Gastroesophageal sphincter (tissue), 4 donors: ENCODE results near the gene COG5. TPM values are rescaled to one million over a fixed set of nuclear protein-coding genes. Genes with fewer than 3 reads are reported as not detected.

ENCODE experiments used
- ATAC-seq: fragments of 150-250 bp; one replicate; pipeline ENCODE4 v1.9.1; 2016; ENCODE audit warnings: mild to moderate bottlenecking, moderate library complexity
- H3K27ac ChIP-seq, 4 donors: fragments of 200-600 bp; sonication (generic) in 3 of 4; 1 replicate in 3 of 4; 2 replicates in 1 of 4; pipeline ENCODE4 v1.5.1; 2016 to 2019
- H3K27me3 ChIP-seq: fragments of 200-600 bp; sonication (generic); one replicate; pipeline ENCODE4 v1.5.1; 2019
- H3K36me3 ChIP-seq, 2 donors: fragments of 200-600 bp; sonication (generic); one replicate each; pipeline ENCODE4 v1.5.1; 2019; ENCODE audit warnings: control low read depth in 1 of 2
- H3K4me1 ChIP-seq, 3 donors: fragments of 200-600 bp; sonication (generic); 1 replicate in 2 of 3; 2 replicates in 1 of 3; pipeline ENCODE4 v1.5.1; 2016 to 2019; ENCODE audit warnings: control low read depth in 2 of 3
- H3K4me3 ChIP-seq, 2 donors: fragments of 200-600 bp; sonication (generic); one replicate each; pipeline ENCODE4 v1.5.1; 2019; ENCODE audit warnings: mild to moderate bottlenecking in 1 of 2, moderate library complexity in 1 of 2
- H3K9me3 ChIP-seq, 3 donors: fragments of 200-600 bp; sonication (generic); one replicate each; pipeline ENCODE4 v1.5.1; 2017 to 2019; ENCODE audit warnings: control low read depth in 2 of 3
- EP300 ChIP-seq: sonication (generic); formaldehyde crosslinking; IDR thresholded peaks from one replicate; pipeline ENCODE4 v1.6.1; 2017; ENCODE audit warnings: antibody characterized with exemption, mild to moderate bottlenecking
- POLR2A ChIP-seq, 2 donors: fragments of 450-650 bp; IDR thresholded peaks; one replicate each; pipeline ENCODE4 v1.6.1; 2017; ENCODE audit warnings: antibody characterized with exemption in 2 of 2, mild to moderate bottlenecking in 2 of 2, moderate library complexity in 1 of 2
- POLR2AphosphoS5 ChIP-seq: sonication (generic); formaldehyde crosslinking; IDR thresholded peaks from one replicate; pipeline ENCODE4 v1.6.1; 2017; ENCODE audit warnings: antibody characterized with exemption
- WGBS, 2 donors: methylation state at CpG; one replicate each; pipeline ENCODE4 v1.1.5; 2018; ENCODE audit warnings: low coverage in 1 of 2; 5-methylcytosine and 5-hydroxymethylcytosine counted together
- total RNA-seq, 4 donors: library from RNA; depleted of rRNA; stranded (reverse); fragments of >200 nt; gene quantifications; one replicate each; pipeline ENCODE4 v1.1.0, GENCODE V29; 2016
- TF ChIP-seq, protein P1 (sequence below), 4 experiments: fragments of 200-600 bp in 2 of 4; fragments of 450-650 bp in 2 of 4; sonication (generic) in 1 of 4; IDR thresholded peaks; one replicate each; pipeline ENCODE4 v1.5.1; 2017 to 2019; ENCODE audit warnings: antibody characterized with exemption in 4 of 4, mild to moderate bottlenecking in 2 of 4, moderate library complexity in 2 of 4

The COG5 gene
- total RNA-seq, 4 donors from 2014 or later: 31.6 to 50.4 (median 41.1) TPM

DNA sequence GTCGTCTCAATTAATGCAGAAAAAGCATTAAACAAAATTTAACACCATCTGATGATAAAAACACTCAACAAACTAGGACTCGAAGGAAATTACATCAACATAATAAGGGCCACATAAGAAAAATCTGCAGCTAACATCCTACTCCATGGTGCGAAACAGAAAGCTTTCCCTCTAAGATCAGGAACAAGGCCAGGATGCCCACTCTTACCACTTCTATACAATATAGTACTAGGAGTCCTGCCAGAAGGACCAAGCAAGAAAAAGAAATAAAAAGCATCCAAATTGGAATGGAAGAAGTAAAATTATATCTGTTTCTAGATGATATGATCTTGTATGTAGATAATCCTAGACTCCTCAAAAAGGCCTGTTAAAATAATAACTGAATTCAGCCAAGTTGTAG, 237.7 kb downstream of the COG5 start:
- WGBS, 2 donors: 83% methylated on average over 3 of the region's 3 CpGs; no CpG with 5 or more reads in 1 of the 2 donors
- Histone ChIP-seq H3K36me3 (peaks cover 0 to 10% of the 10 kb centered on the region in 2 donors), H3K4me1 (no peaks in the 10 kb centered on the region), H3K9me3 (no peaks in the 10 kb centered on the region), H3K4me3 (no peak overlapping the region), H3K27ac (no peak overlapping the region), H3K27me3 (no peaks in the 10 kb centered on the region)
- TF ChIP-seq, protein P1, sequence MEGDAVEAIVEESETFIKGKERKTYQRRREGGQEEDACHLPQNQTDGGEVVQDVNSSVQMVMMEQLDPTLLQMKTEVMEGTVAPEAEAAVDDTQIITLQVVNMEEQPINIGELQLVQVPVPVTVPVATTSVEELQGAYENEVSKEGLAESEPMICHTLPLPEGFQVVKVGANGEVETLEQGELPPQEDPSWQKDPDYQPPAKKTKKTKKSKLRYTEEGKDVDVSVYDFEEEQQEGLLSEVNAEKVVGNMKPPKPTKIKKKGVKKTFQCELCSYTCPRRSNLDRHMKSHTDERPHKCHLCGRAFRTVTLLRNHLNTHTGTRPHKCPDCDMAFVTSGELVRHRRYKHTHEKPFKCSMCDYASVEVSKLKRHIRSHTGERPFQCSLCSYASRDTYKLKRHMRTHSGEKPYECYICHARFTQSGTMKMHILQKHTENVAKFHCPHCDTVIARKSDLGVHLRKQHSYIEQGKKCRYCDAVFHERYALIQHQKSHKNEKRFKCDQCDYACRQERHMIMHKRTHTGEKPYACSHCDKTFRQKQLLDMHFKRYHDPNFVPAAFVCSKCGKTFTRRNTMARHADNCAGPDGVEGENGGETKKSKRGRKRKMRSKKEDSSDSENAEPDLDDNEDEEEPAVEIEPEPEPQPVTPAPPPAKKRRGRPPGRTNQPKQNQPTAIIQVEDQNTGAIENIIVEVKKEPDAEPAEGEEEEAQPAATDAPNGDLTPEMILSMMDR (IDR thresholded peaks at IDR 0.05): no peak
- TF ChIP-seq POLR2AphosphoS5 (no peak), POLR2A (IDR thresholded peaks at IDR 0.05) (no peak), EP300 (no peak)
- no peak for ATAC-seq

DNA sequence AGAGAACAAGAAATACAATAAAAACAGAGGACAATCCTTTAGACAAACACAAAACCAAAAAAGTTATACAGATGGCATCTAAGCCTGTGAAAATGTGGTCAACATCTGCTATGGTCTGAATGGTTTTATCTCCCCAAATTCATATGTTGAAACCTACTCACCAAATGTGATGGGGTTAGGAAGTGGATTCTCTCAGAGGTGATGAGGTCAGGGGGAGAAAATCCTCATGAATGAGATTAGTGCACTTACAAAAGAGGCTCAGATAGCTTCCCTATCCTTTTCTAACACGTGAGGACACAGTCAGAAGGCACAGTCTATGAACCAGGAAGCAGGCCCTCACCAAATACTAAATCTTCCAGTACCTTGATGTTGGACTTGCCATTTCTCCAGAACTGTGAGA, 241.7 kb downstream of the COG5 start:
- ATAC-seq: no peak
- no peaks in the 10 kb centered on the region for H3K27me3 ChIP-seq
- no peak overlapping the region for H3K27ac ChIP-seq

DNA sequence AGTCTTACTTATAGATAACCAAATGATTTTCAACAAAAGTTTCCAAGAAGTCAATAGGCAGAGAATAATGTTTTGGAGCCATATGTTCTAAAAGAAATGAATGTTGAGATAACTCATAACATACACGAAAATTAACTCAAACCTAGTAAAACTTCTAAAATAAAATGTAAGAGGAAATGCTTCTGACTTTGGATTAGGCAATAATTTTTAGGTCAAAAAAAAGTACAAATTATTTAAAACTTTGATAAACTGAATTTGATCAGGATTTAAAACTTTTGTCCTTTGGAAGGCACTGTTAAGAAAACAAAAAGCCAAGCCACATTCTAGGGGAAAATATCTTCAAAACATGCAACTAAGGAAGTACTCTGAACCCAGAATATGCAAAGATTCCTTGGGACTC, 242.1 kb downstream of the COG5 start:
- TF ChIP-seq POLR2A (IDR thresholded peaks at IDR 0.05): no peak
- no peak for TF ChIP-seq EP300
- TF ChIP-seq, protein P1 (IDR thresholded peaks at IDR 0.05): no peak
- no peak for TF ChIP-seq POLR2AphosphoS5
- Histone ChIP-seq H3K36me3 (peaks cover 0 to 10% of the 10 kb centered on the region in 2 donors), H3K4me1 (peaks cover 0 to 5% (median 0%) of the 10 kb centered on the region in 3 donors), H3K4me3 (no peak overlapping the region), H3K27ac (no peak overlapping the region), H3K9me3 (no peaks in the 10 kb centered on the region), H3K27me3 (no peaks in the 10 kb centered on the region)
- ATAC-seq: no peak
- 94 to 100% methylated on average over 1 of the region's 1 CpG for WGBS, 2 donors

More for the DNA sequence above, 241.7 kb downstream of the COG5 start:
- Histone ChIP-seq H3K9me3 (no peaks in the 10 kb centered on the region), H3K4me3 (no peak overlapping the region), H3K36me3 (peaks cover 0 to 10% of the 10 kb centered on the region in 2 donors), H3K4me1 (peaks cover 0 to 5% (median 0%) of the 10 kb centered on the region in 3 donors)
- WGBS, 2 donors: 67 to 100% methylated on average over 1 of the region's 1 CpG
- TF ChIP-seq EP300 (no peak), POLR2AphosphoS5 (no peak), POLR2A (IDR thresholded peaks at IDR 0.05) (no peak)
- TF ChIP-seq, protein P1 (IDR thresholded peaks at IDR 0.05): no peak

DNA sequence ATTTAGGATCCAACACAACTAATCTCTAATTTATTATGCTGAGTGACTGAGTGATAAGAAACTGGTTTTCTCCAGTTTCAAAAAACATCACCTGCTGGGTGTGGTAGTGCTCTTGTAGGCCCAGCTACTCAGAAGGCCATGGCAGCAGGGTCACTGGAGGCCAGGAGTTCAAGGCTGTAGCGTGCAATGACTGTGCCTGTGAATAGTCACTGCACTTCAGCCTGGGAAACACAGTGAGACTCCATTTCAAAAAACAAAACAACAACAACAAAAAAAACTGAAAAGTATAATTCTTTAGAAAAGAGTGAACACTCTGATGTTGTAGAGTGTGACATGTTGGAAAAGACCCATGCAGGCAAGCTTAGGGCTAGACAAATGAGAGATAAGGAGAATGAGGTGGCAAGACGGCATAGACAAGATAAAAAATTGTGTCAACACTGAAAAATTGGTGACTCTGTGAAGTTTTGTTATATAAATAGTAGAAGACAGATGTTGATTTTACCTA, 243.9 kb downstream of the COG5 start:
- 71 to 73% methylated on average over 1 to 2 of the region's 2 CpGs for WGBS, 2 donors
- H3K9me3 ChIP-seq: no peaks in the 10 kb centered on the region

More for the DNA sequence above, 243.9 kb downstream of the COG5 start:
- Histone ChIP-seq H3K36me3 (peaks cover 0 to 10% of the 10 kb centered on the region in 2 donors), H3K4me1 (peaks cover 0 to 13% (median 0%) of the 10 kb centered on the region in 3 donors), H3K4me3 (no peak overlapping the region), H3K27me3 (no peaks in the 10 kb centered on the region), H3K27ac (no peak overlapping the region)
- TF ChIP-seq POLR2AphosphoS5: no peak
- no peak for TF ChIP-seq POLR2A (IDR thresholded peaks at IDR 0.05)
- no peak for TF ChIP-seq EP300
- TF ChIP-seq, protein P1 (IDR thresholded peaks at IDR 0.05): no peak
- ATAC-seq: no peak
